A549 (cell line): ENCODE results near the gene ADTRP. TPM values are rescaled to one million over a fixed set of nuclear protein-coding genes. Genes with fewer than 3 reads are reported as not detected.

Source experiments
- ATAC-seq, 2 experiments: fragments of 200-7000 bp in 1 of 2; fragments of >200 bp in 1 of 2; cut with Nextera tagmentation in 1 of 2; cut with Tn5 transposase in 1 of 2; 3 replicates each; pipeline versions ENCODE4 v1.8.0 to v1.9.1; 2018 to 2020; ENCODE audit warnings: mild to moderate bottlenecking in 1 of 2, moderate library complexity in 1 of 2
- CTCF ChIA-PET: fragments of 300-600 bp; sonication (Branson Sonifier 250); formaldehyde crosslinking; extraction: SDS; loops from one replicate; lab custom pipeline; 2021; ENCODE audit warnings: antibody characterized with exemption, inconsistent platforms; lab: Yijun Ruan, JAX
- POLR2A ChIA-PET: fragments of 350-600 bp; formaldehyde crosslinking; extraction: SDS; loops from one replicate; lab custom pipeline; 2021; ENCODE audit warnings: antibody characterized with exemption, inconsistent platforms; lab: Yijun Ruan, JAX
- DNase-seq, 2 experiments: peaks; one replicate each; pipeline versions ENCODE4 v3.0.0 to v3.0.0-alpha.2; 2011 to 2016; ENCODE audit warnings: low read depth in 1 of 2, low spot score in 1 of 2
- FAIRE-seq: peaks from 2 replicates; lab custom pipeline; 2011; peaks lifted over from hg19 to GRCh38; lab: Jason Lieb, UNC
- H3K27ac ChIP-seq, 2 experiments: fragments of >200 bp; sonication (Bioruptor Twin); formaldehyde crosslinking; 3 replicates each; pipeline ENCODE4 v1.5.1; 2016 to 2017
- H3K4me1 ChIP-seq: fragments of >200 bp; sonication (Bioruptor Twin); formaldehyde crosslinking; 3 replicates; pipeline ENCODE4 v1.6.1; 2016
- H3K4me2 ChIP-seq: fragments of >200 bp; sonication (Bioruptor Twin); formaldehyde crosslinking; 3 replicates; pipeline ENCODE4 v1.6.1; 2016
- H3K4me3 ChIP-seq: fragments of >200 bp; sonication (Bioruptor Twin); formaldehyde crosslinking; 3 replicates; pipeline ENCODE4 v1.5.1; 2016
- H3K9me3 ChIP-seq: fragments of >200 bp; sonication (Bioruptor Twin); formaldehyde crosslinking; 3 replicates; pipeline ENCODE4 v1.6.1; 2016
- EHMT2 ChIP-seq: fragments of 200-600 bp; sonication (generic); IDR thresholded peaks from 2 replicates; pipeline ENCODE4 v1.6.1; 2016; ENCODE audit warnings: antibody characterized with exemption, low read depth, mild to moderate bottlenecking, moderate library complexity
- FOSB ChIP-seq: fragments of 250-450 bp; sonication (Bioruptor Pico); IDR thresholded peaks from 2 replicates; pipeline ENCODE4 v1.5.0; 2020; ENCODE audit warnings: mild to moderate bottlenecking, moderate library complexity
- GATA3 ChIP-seq: IDR thresholded peaks from 2 replicates; pipeline ENCODE4 v1.6.1; 2012; ENCODE audit warnings: borderline replicate concordance
- HOXA7 ChIP-seq: fragments of 250-450 bp; sonication (Bioruptor Pico); IDR thresholded peaks from 2 replicates; pipeline ENCODE4 v1.5.0; 2020; ENCODE audit warnings: mild to moderate bottlenecking, moderate library complexity
- HOXB13 ChIP-seq: fragments of 250-450 bp; sonication (Bioruptor Pico); IDR thresholded peaks from 2 replicates; pipeline ENCODE4 v1.5.0; 2020; ENCODE audit warnings: low read depth, mild to moderate bottlenecking, moderate library complexity
- HOXB5 ChIP-seq: fragments of 250-450 bp; sonication (Bioruptor Pico); IDR thresholded peaks from 2 replicates; pipeline ENCODE4 v1.5.0; 2020; ENCODE audit warnings: mild to moderate bottlenecking, moderate library complexity
- NFE2L2 ChIP-seq: fragments of 150-350 bp; conservative IDR thresholded peaks from 2 replicates; pipeline ENCODE4 v1.6.1; 2014; ENCODE audit warnings: low read length
- NR3C1 ChIP-seq: fragments of >200 bp; sonication (Bioruptor Twin); formaldehyde crosslinking; IDR thresholded peaks from 3 replicates; pipeline ENCODE4 v1.6.1; 2017
- PHF8 ChIP-seq: fragments of 200-600 bp; sonication (generic); IDR thresholded peaks from 2 replicates; pipeline ENCODE4 v1.6.1; 2016; ENCODE audit warnings: low read depth, mild to moderate bottlenecking, antibody characterized with exemption, moderate library complexity, borderline replicate concordance
- POLR2A ChIP-seq: IDR thresholded peaks from 2 replicates; pipeline ENCODE4 v1.6.1; 2012; ENCODE audit warnings: mild to moderate bottlenecking, low read length
- RAD21 ChIP-seq, 2 experiments: fragments of >200 bp in 1 of 2; sonication (Bioruptor Twin) in 1 of 2; formaldehyde crosslinking in 1 of 2; IDR thresholded peaks in 1 of 2; conservative IDR thresholded peaks in 1 of 2; 2 replicates in 1 of 2; 3 replicates in 1 of 2; pipeline ENCODE4 v1.6.1; 2012 to 2018; ENCODE audit warnings: inconsistent platforms in 1 of 2
- RARB ChIP-seq: fragments of 250-450 bp; sonication (Bioruptor Pico); IDR thresholded peaks from 2 replicates; pipeline ENCODE4 v1.8.0; 2021; ENCODE audit warnings: mild to moderate bottlenecking, moderate library complexity
- RCOR1 ChIP-seq: fragments of 150-350 bp; IDR thresholded peaks from 2 replicates; pipeline ENCODE4 v1.6.1; 2014; ENCODE audit warnings: antibody characterized with exemption, low read length, low read depth
- RFX5 ChIP-seq: fragments of 450-650 bp; IDR thresholded peaks from 2 replicates; pipeline ENCODE4 v1.7.1; 2014; ENCODE audit warnings: antibody characterized with exemption, mild to moderate bottlenecking, moderate library complexity
- RNF2 ChIP-seq: fragments of 200-600 bp; sonication (generic); IDR thresholded peaks from 2 replicates; pipeline ENCODE4 v1.6.1; 2016; ENCODE audit warnings: low read depth, mild to moderate bottlenecking, antibody characterized with exemption, moderate library complexity, borderline replicate concordance
- TP53 ChIP-seq: fragments of 250-450 bp; sonication (Bioruptor Pico); IDR thresholded peaks from 2 replicates; pipeline ENCODE4 v1.5.0; 2021; ENCODE audit warnings: mild to moderate bottlenecking, moderate library complexity
- ZNF302 ChIP-seq: fragments of 250-450 bp; sonication (Bioruptor Pico); IDR thresholded peaks from 2 replicates; pipeline ENCODE4 v1.9.0; 2021; ENCODE audit warnings: inconsistent platforms, mild to moderate bottlenecking, moderate library complexity
- ZSCAN20 ChIP-seq: fragments of 250-450 bp; sonication (Bioruptor Pico); IDR thresholded peaks from 2 replicates; pipeline ENCODE4 v1.8.0; 2022; ENCODE audit warnings: mild to moderate bottlenecking, moderate library complexity
- WGBS: methylation state at CpG from one replicate; pipeline ENCODE4 v1.1.6; 2017; ENCODE audit errors: missing lambda C conversion rate; 5-methylcytosine and 5-hydroxymethylcytosine counted together
- polyA plus RNA-seq, 4 experiments: library from polyadenylated mRNA; depleted of rRNA in 3 of 4; stranded (reverse); fragments of >200 nt; fragmentation: RNase III in 1 of 4; extraction: RNeasy Plus Mini Kit Qiagen cat#74134 plus additional on column Dnase treatment in 1 of 4; gene quantifications; 2 replicates in 3 of 4; 3 replicates in 1 of 4; pipeline ENCODE4 v1.2.3, GENCODE V29; 2011 to 2017
- TF ChIP-seq, protein P1 (sequence below): fragments of >200 bp; sonication (Bioruptor Twin); formaldehyde crosslinking; IDR thresholded peaks from 3 replicates; pipeline ENCODE4 v1.5.1; 2016
- TF ChIP-seq, protein P2 (sequence below): fragments of 150-350 bp; IDR thresholded peaks from 2 replicates; pipeline ENCODE4 v1.6.1; 2014; ENCODE audit warnings: low read depth, mild to moderate bottlenecking, low read length
- TF ChIP-seq, protein P3 (sequence below): fragments of >200 bp; sonication (Bioruptor Twin); formaldehyde crosslinking; IDR thresholded peaks from 2 replicates; pipeline ENCODE4 v1.6.1; 2016
- TF ChIP-seq, protein P4 (sequence below): fragments of 450-650 bp; IDR thresholded peaks from 2 replicates; pipeline ENCODE4 v1.6.1; 2014; ENCODE audit warnings: antibody characterized with exemption

The ADTRP gene
- polyA plus RNA-seq, 2 of the 4 experiments (the other 2 are of a cell fraction) = 0.57 to 0.59 TPM

DNA sequence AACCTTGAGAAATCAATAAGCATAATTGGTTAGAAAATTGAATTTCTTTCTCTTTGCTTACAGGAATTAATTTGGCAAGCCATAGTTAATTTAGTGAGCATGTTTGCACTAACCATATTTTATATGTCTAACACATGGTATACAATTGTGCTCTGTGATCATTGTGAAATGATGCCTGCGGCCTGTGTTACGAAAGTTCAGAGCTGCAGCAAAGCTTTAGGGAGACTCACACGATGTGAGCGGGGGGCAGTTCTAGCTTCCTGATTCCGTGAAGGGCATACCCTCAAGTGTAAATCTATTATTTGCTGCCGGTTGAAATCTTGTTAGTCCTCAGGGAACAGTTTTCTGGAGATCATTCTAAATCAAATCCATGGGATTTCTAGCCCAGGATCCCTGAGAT, 25.5 kb upstream of the ADTRP start:
- Histone ChIP-seq H3K9me3 (no peaks in the 10 kb centered on the region), H3K4me3 (no peak overlapping the region), H3K4me1 (peaks cover 5% of the 10 kb centered on the region), H3K4me2 (no peak overlapping the region), H3K27ac (no peak overlapping the region)
- 81% methylated on average over 6 of the region's 6 CpGs for WGBS
- DNase-seq (no peak), FAIRE-seq (no peak), ATAC-seq (no peak)
- ChIA-PET POLR2A (no interaction called here), CTCF (no interaction called here)
- TF ChIP-seq POLR2A (no peak), EHMT2 (no peak), RARB (CRISPR knock-in tag) (no peak), NFE2L2 (no peak), PHF8 (no peak), FOSB (CRISPR knock-in tag) (no peak), HOXB5 (CRISPR knock-in tag) (no peak), RCOR1 (no peak), HOXA7 (CRISPR knock-in tag) (no peak), TP53 (CRISPR knock-in tag) (no peak), NR3C1 (no peak), ZNF302 (CRISPR knock-in tag) (no peak), ZSCAN20 (CRISPR knock-in tag) (no peak), GATA3 (no peak)
- TF ChIP-seq, protein P1, sequence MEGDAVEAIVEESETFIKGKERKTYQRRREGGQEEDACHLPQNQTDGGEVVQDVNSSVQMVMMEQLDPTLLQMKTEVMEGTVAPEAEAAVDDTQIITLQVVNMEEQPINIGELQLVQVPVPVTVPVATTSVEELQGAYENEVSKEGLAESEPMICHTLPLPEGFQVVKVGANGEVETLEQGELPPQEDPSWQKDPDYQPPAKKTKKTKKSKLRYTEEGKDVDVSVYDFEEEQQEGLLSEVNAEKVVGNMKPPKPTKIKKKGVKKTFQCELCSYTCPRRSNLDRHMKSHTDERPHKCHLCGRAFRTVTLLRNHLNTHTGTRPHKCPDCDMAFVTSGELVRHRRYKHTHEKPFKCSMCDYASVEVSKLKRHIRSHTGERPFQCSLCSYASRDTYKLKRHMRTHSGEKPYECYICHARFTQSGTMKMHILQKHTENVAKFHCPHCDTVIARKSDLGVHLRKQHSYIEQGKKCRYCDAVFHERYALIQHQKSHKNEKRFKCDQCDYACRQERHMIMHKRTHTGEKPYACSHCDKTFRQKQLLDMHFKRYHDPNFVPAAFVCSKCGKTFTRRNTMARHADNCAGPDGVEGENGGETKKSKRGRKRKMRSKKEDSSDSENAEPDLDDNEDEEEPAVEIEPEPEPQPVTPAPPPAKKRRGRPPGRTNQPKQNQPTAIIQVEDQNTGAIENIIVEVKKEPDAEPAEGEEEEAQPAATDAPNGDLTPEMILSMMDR = no peak
- TF ChIP-seq, protein P2, sequence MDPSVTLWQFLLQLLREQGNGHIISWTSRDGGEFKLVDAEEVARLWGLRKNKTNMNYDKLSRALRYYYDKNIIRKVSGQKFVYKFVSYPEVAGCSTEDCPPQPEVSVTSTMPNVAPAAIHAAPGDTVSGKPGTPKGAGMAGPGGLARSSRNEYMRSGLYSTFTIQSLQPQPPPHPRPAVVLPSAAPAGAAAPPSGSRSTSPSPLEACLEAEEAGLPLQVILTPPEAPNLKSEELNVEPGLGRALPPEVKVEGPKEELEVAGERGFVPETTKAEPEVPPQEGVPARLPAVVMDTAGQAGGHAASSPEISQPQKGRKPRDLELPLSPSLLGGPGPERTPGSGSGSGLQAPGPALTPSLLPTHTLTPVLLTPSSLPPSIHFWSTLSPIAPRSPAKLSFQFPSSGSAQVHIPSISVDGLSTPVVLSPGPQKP = no peak
- TF ChIP-seq, protein P3, sequence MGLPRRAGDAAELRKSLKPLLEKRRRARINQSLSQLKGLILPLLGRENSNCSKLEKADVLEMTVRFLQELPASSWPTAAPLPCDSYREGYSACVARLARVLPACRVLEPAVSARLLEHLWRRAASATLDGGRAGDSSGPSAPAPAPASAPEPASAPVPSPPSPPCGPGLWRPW = no peak
- TF ChIP-seq, protein P4, sequence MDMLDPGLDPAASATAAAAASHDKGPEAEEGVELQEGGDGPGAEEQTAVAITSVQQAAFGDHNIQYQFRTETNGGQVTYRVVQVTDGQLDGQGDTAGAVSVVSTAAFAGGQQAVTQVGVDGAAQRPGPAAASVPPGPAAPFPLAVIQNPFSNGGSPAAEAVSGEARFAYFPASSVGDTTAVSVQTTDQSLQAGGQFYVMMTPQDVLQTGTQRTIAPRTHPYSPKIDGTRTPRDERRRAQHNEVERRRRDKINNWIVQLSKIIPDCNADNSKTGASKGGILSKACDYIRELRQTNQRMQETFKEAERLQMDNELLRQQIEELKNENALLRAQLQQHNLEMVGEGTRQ = no peak

GRCh38 chr6:11803591-11803971, 25.0 kb upstream of the ADTRP start:
- ATAC-seq (no peak), DNase-seq (no peak), FAIRE-seq (no peak)
- POLR2A ChIA-PET = no interaction called here
- CTCF ChIA-PET = no interaction called here
- H3K27ac ChIP-seq = no peak overlapping the region
- no peaks in the 10 kb centered on the region for H3K9me3 ChIP-seq
- no peak overlapping the region for H3K4me2 ChIP-seq
- no peak overlapping the region for H3K4me3 ChIP-seq
- WGBS = 61% methylated on average over 2 of the region's 2 CpGs
- peaks cover 3% of the 10 kb centered on the region; the same call in 1 of the 3 replicates for H3K4me1 ChIP-seq
- no peak for TF ChIP-seq RFX5
- TF ChIP-seq ZNF302 (CRISPR knock-in tag) = no peak
- TF ChIP-seq, protein P4 = no peak
- TF ChIP-seq HOXB13 (CRISPR knock-in tag) = no peak
- no peak for TF ChIP-seq RAD21 (conservative IDR thresholded peaks at IDR 0.05 in 1 of 2, IDR thresholded peaks at IDR 0.05 in 1 of 2)
- no peak for TF ChIP-seq RNF2
